OCI-LY7 (cell line): ENCODE data around the gene SLC9A3. TPM values are rescaled to one million over a fixed set of nuclear protein-coding genes. Genes with fewer than 3 reads are reported as not detected.

Source experiments
- BruUV-seq: library from RNA; stranded (reverse); fragments of 400-500 nt; replicated peaks from 2 replicates; lab custom pipeline; 2021; lab: Mats Ljungman, UMichigan
- CTCF ChIA-PET: fragments of 300-600 bp; sonication (Branson Sonifier 250); formaldehyde crosslinking; loops from one replicate; lab custom pipeline; 2022; ENCODE audit warnings: antibody characterized with exemption; ENCODE audit not compliant: unreplicated experiment; lab: Charles Lee
- POLR2A ChIA-PET: fragments of 300-600 bp; sonication (Branson Sonifier 250); formaldehyde crosslinking; loops from one replicate; lab custom pipeline; 2022; ENCODE audit warnings: antibody characterized with exemption; lab: Charles Lee
- DNase-seq: peaks from one replicate; pipeline ENCODE4 v3.0.0-alpha.2; 2015; ENCODE audit warnings: low spot score
- H2AFZ ChIP-seq: fragments of 200-600 bp; sonication (generic), shearing (Covaris generic); 2 replicates; pipeline ENCODE4 v1.6.1; 2014; ENCODE audit warnings: mild to moderate bottlenecking, antibody characterized with exemption, low read length, moderate library complexity
- H3K27ac ChIP-seq: fragments of 200-600 bp; sonication (generic); 2 replicates; pipeline ENCODE4 v1.5.1; 2014; ENCODE audit warnings: mixed run types, low read depth, mild to moderate bottlenecking, moderate library complexity, low read length, inconsistent platforms; ENCODE audit not compliant: poor library complexity, severe bottlenecking
- H3K36me3 ChIP-seq: fragments of 200-600 bp; sonication (generic); 2 replicates; pipeline ENCODE4 v1.6.1; 2014; ENCODE audit warnings: mild to moderate bottlenecking, antibody characterized with exemption, low read length, moderate library complexity, mixed read lengths; ENCODE audit not compliant: insufficient read depth
- H3K4me1 ChIP-seq: fragments of 200-600 bp; sonication (generic); 2 replicates; pipeline ENCODE4 v1.5.1; 2014; ENCODE audit warnings: mild to moderate bottlenecking, low read length; ENCODE audit not compliant: insufficient read depth, poor library complexity, severe bottlenecking
- H3K4me2 ChIP-seq: fragments of 200-600 bp; sonication (generic); 2 replicates; pipeline ENCODE4 v1.6.1; 2014; ENCODE audit warnings: mild to moderate bottlenecking, low read length
- H3K4me3 ChIP-seq: fragments of 200-600 bp; sonication (generic); 2 replicates; pipeline ENCODE4 v1.5.1; 2014; ENCODE audit warnings: mild to moderate bottlenecking, low read depth, low read length; ENCODE audit not compliant: poor library complexity, severe bottlenecking
- H3K79me2 ChIP-seq: fragments of 200-600 bp; sonication (generic); 2 replicates; pipeline ENCODE4 v1.6.1; 2016; ENCODE audit warnings: low read depth, mild to moderate bottlenecking, low read length, moderate library complexity, mixed read lengths; ENCODE audit not compliant: insufficient read depth
- H3K9me2 ChIP-seq: fragments of 200-600 bp; sonication (generic); 2 replicates; pipeline ENCODE4 v1.6.1; 2016; ENCODE audit warnings: mild to moderate bottlenecking, low read length, mixed read lengths; ENCODE audit not compliant: insufficient read depth
- H3K9me3 ChIP-seq: fragments of 200-600 bp; sonication (generic); 2 replicates; pipeline ENCODE4 v1.6.1; 2014; ENCODE audit warnings: mild to moderate bottlenecking, mixed run types, low read length, mixed read lengths
- H4K20me1 ChIP-seq: fragments of 200-600 bp; sonication (generic); 2 replicates; pipeline ENCODE4 v1.6.1; 2014; ENCODE audit warnings: mild to moderate bottlenecking, antibody characterized with exemption, low read length, moderate library complexity, mixed read lengths; ENCODE audit not compliant: insufficient read depth
- CTCF ChIP-seq: fragments of 200-600 bp; sonication (generic); conservative IDR thresholded peaks from 2 replicates; pipeline ENCODE4 v1.5.1; 2014; ENCODE audit warnings: mild to moderate bottlenecking, antibody characterized with exemption, low read length, moderate library complexity, mixed read lengths
- EZH2phosphoT487 ChIP-seq: fragments of 200-600 bp; sonication (generic); IDR thresholded peaks from 2 replicates; pipeline ENCODE4 v1.6.1; 2018; ENCODE audit warnings: low read depth, borderline replicate concordance, mild to moderate bottlenecking, mixed run types, antibody characterized with exemption, low read length, moderate library complexity, mixed read lengths
- intact Hi-C: fragments of 100-400 bp; cut with micrococcal nuclease; formaldehyde crosslinking; loops from one replicate; pipeline ENCODE4 v1.10.0; 2022; ENCODE audit not compliant: unreplicated experiment
- total RNA-seq, 2 experiments: library from RNA; depleted of rRNA in 1 of 2; stranded (reverse); fragments of >200 nt in 1 of 2; shearing (Covaris generic) in 1 of 2; gene quantifications; 2 replicates each; pipeline ENCODE4 v1.2.3, GENCODE V29; 2014 to 2022

Gene SLC9A3
- total RNA-seq, 2 experiments from 2014 or later = 2.0 to 4.3 TPM

DNA sequence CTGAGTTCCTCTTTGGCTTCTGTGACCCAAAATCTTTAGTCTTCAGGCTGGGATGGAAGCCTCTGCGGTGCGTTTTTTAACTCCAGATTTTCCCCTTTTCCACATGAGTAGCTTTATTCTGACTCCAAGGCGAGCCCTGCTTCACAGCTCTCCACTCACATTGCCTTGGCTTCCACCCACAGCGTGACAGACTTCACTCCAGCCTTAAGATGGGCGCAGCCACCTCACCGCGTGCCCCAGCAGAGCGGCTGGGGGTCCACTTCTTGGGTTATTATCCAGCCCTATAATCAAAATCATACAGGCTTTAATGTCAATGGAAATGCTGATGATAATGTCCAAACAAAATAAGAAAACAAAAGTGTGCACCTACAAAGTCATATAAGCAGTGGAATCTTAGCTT lies 80.0 kb downstream of the SLC9A3 start:
- no peak for DNase-seq
- H4K20me1 ChIP-seq = no peaks in the 10 kb centered on the region
- peaks cover 14% of the 10 kb centered on the region; the same call in 1 of the 2 replicates for H3K79me2 ChIP-seq
- intact Hi-C loops = no loop called here
- H3K9me2 ChIP-seq = no peaks in the 10 kb centered on the region
- ChIA-PET CTCF (interaction anchor here (0.5 kb wide), 1 partner anchor 143 kb away, joined by 6 read pairs; no protein-coding TSS in a partner anchor), POLR2A (no interaction called here)
- H3K4me3 ChIP-seq = peak overlapping the region; percentile 96
- H3K4me2 ChIP-seq = peak overlapping the region; percentile 87
- H3K9me3 ChIP-seq = no peaks in the 10 kb centered on the region
- H3K4me1 ChIP-seq = peaks cover 27% of the 10 kb centered on the region
- no TSS peak for BruUV-seq
- peaks cover 31% of the 10 kb centered on the region for H3K36me3 ChIP-seq
- H3K27ac ChIP-seq = no peak overlapping the region
- H2AFZ ChIP-seq = no peak overlapping the region
- TF ChIP-seq CTCF (no peak), EZH2phosphoT487 (no peak)

DNA sequence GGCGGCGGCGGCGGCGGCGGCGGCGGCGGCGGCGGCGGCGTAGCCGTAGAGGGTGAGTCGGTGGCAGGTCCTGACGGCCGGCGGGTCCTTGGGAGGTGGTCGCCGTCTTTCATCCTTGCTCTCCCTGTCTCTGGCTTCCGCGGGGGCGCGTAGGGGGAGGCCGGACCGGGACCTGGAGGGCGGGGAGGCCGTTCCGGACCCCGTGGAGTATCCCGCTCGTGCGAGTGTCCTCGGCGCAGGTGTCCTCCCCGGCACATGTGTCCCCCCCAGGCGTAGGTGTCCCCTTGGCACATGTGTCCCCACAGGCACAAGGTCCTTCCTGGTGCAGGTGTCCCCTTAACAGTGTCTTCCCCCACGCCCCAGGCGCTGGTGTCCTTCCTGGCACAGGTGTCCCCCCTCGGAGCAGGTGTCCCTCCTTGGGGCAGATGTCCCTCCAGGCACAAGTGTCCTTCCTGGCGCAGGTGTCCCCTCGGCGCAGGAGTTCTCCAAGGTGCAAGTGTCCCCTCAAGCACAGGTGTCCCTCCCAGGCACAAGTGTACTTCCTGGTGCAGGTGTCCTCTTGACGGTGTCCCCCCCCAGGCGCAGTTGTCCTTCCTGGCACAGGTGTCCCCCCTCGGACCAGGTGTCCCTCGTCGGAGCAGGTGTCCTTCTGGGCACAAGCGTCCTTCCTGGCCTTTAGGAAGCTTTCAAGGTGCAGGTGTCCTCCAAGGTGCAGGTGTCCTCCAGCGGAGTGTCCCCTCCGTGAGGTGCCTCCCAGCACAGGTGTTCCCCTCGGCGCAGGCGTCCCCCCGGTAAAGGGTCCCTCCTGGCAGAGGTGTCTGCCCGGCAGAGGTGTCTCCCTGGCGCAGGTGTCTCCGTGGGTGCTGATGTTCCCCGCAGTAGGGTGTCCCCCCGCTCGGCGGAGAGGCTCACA lies 80.8 kb downstream of the SLC9A3 start:
- TF ChIP-seq CTCF (no peak), EZH2phosphoT487 (no peak)
- DNase-seq = peak; percentile 52
- CTCF ChIA-PET = no interaction called here
- H3K4me3 ChIP-seq = peak overlapping the region; percentile 96
- H2AFZ ChIP-seq = no peak overlapping the region; the same call in 1 of the 2 replicates
- no peaks in the 10 kb centered on the region for H4K20me1 ChIP-seq
- no TSS peak for BruUV-seq
- H3K4me2 ChIP-seq = peak overlapping the region; percentile 87
- H3K9me2 ChIP-seq = no peaks in the 10 kb centered on the region
- POLR2A ChIA-PET = no interaction called here
- H3K4me1 ChIP-seq = peaks cover 27% of the 10 kb centered on the region
- peaks cover 14% of the 10 kb centered on the region; the same call in 1 of the 2 replicates for H3K79me2 ChIP-seq
- H3K9me3 ChIP-seq = no peaks in the 10 kb centered on the region
- peaks cover 24% of the 10 kb centered on the region for H3K36me3 ChIP-seq
- H3K27ac ChIP-seq = peak overlapping the region; percentile 3
- intact Hi-C loops = no loop called here
